Mesothelial cell of epicardium (in vitro differentiated cells): ENCODE measurements around the gene SMYD4. TPM values are rescaled to one million over a fixed set of nuclear protein-coding genes. Genes with fewer than 3 reads are reported as not detected.

Experiments
- DNase-seq, 2 experiments: peaks; one replicate each; pipeline ENCODE4 v3.0.0; 2021; ENCODE audit warnings: low spot score in 2 of 2; ENCODE audit not compliant: unreplicated experiment in 2 of 2
- H3K27ac Mint-ChIP-seq: 2 replicates; pipeline ENCODE4 v1.8.0; 2021; ENCODE audit warnings: mixed read lengths
- H3K27me3 Mint-ChIP-seq: 2 replicates; pipeline ENCODE4 v1.8.0; 2021; ENCODE audit warnings: low read depth, mixed read lengths
- H3K36me3 Mint-ChIP-seq: 2 replicates; pipeline ENCODE4 v1.8.0; 2021; ENCODE audit warnings: mixed read lengths
- H3K4me1 Mint-ChIP-seq: 2 replicates; pipeline ENCODE4 v1.8.0; 2021; ENCODE audit warnings: mixed read lengths
- H3K4me3 Mint-ChIP-seq: 2 replicates; pipeline ENCODE4 v1.8.0; 2021; ENCODE audit warnings: mild to moderate bottlenecking, moderate library complexity, mixed read lengths
- H3K9me3 Mint-ChIP-seq: 2 replicates; pipeline ENCODE4 v1.8.0; 2021; ENCODE audit warnings: mixed read lengths
- total RNA-seq: library from RNA; stranded (reverse); gene quantifications from 3 replicates; pipeline ENCODE4 v1.2.1, GENCODE V29; 2021
- TF ChIP-seq, protein P1 (sequence below): fragments of 200-600 bp; sonication (generic); IDR thresholded peaks from one replicate; pipeline ENCODE4 v1.5.0; 2021; ENCODE audit warnings: antibody characterized with exemption; ENCODE audit not compliant: unreplicated experiment

The SMYD4 gene
- total RNA-seq, 1 donor from 2014 or later, result 24.9 TPM

GRCh38 chr17:1782171-1782567 lies 47.5 kb downstream of the SMYD4 start:
- Mint-ChIP-seq H3K36me3 (peaks cover 30% of the 10 kb centered on the region), H3K27ac (peak overlapping the region; percentile 78), H3K27me3 (no peaks in the 10 kb centered on the region), H3K9me3 (no peaks in the 10 kb centered on the region), H3K4me3 (no peak overlapping the region), H3K4me1 (peaks cover 22% of the 10 kb centered on the region)
- TF ChIP-seq, protein P1, sequence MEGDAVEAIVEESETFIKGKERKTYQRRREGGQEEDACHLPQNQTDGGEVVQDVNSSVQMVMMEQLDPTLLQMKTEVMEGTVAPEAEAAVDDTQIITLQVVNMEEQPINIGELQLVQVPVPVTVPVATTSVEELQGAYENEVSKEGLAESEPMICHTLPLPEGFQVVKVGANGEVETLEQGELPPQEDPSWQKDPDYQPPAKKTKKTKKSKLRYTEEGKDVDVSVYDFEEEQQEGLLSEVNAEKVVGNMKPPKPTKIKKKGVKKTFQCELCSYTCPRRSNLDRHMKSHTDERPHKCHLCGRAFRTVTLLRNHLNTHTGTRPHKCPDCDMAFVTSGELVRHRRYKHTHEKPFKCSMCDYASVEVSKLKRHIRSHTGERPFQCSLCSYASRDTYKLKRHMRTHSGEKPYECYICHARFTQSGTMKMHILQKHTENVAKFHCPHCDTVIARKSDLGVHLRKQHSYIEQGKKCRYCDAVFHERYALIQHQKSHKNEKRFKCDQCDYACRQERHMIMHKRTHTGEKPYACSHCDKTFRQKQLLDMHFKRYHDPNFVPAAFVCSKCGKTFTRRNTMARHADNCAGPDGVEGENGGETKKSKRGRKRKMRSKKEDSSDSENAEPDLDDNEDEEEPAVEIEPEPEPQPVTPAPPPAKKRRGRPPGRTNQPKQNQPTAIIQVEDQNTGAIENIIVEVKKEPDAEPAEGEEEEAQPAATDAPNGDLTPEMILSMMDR, result no peak
- no peak for DNase-seq

DNA sequence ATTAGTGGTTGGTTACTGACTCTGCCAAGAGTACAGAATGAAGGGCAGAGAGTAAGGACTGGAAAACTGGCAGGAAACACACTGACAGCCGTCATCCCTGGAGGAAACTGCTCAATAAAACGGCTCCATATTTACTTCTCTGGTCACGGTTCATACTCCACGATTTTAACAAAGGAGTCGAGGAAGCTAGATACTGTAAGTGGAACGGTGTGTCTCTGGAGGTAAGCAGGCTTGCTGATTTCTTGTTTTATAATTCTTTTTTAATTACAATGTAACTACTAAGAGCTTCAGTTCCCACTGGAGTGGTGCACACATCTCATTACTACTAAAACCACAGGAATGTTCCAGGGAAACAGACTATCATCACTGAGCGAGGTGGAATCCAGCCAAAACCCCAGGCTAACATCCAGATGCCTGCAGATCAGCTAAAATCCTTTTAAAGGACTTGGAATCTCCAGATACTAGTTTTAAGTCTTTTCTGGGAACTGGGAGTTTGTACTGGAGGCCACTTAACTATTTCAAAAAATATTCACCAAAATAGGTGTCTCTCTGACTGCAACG lies 50.1 kb downstream of the SMYD4 start:
- TF ChIP-seq, protein P1, result no peak
- peak in 1 of 2 experiments; percentile 63 for DNase-seq
- no peaks in the 10 kb centered on the region for H3K9me3 Mint-ChIP-seq
- peaks cover 22% of the 10 kb centered on the region for H3K4me1 Mint-ChIP-seq
- peak overlapping the region; percentile 91 for H3K27ac Mint-ChIP-seq
- no peak overlapping the region for H3K4me3 Mint-ChIP-seq
- H3K36me3 Mint-ChIP-seq, result peaks cover 32% of the 10 kb centered on the region
- H3K27me3 Mint-ChIP-seq, result no peaks in the 10 kb centered on the region

GRCh38 chr17:1776857-1777256 lies 52.8 kb downstream of the SMYD4 start:
- H3K4me1 Mint-ChIP-seq, result peaks cover 16% of the 10 kb centered on the region
- H3K27me3 Mint-ChIP-seq, result no peaks in the 10 kb centered on the region
- DNase-seq, result no peak
- peaks cover 21% of the 10 kb centered on the region for H3K36me3 Mint-ChIP-seq
- no peaks in the 10 kb centered on the region for H3K9me3 Mint-ChIP-seq
- H3K4me3 Mint-ChIP-seq, result no peak overlapping the region
- TF ChIP-seq, protein P1, result no peak
- H3K27ac Mint-ChIP-seq, result no peak overlapping the region

GRCh38 chr17:1776328-1776727 lies 53.4 kb downstream of the SMYD4 start:
- Mint-ChIP-seq H3K9me3 (no peaks in the 10 kb centered on the region), H3K27me3 (no peaks in the 10 kb centered on the region), H3K4me1 (peaks cover 16% of the 10 kb centered on the region), H3K4me3 (no peak overlapping the region), H3K27ac (no peak overlapping the region), H3K36me3 (peaks cover 19% of the 10 kb centered on the region)
- no peak for DNase-seq
- TF ChIP-seq, protein P1, result no peak

- Mint-ChIP-seq H3K27ac (peak overlapping the region; percentile 19), H3K4me1 (peaks cover 18% of the 10 kb centered on the region), H3K36me3 (peaks cover 19% of the 10 kb centered on the region), H3K4me3 (no peak overlapping the region), H3K9me3 (no peaks in the 10 kb centered on the region), H3K27me3 (no peaks in the 10 kb centered on the region)
- no peak for DNase-seq
- TF ChIP-seq, protein P1, result no peak
Observed at GRCh38 chr17:1774390-1775176, 55.1 kb downstream of the SMYD4 start.
